ENCODE data around the gene AKAP1.

Gene AKAP1

DNA sequence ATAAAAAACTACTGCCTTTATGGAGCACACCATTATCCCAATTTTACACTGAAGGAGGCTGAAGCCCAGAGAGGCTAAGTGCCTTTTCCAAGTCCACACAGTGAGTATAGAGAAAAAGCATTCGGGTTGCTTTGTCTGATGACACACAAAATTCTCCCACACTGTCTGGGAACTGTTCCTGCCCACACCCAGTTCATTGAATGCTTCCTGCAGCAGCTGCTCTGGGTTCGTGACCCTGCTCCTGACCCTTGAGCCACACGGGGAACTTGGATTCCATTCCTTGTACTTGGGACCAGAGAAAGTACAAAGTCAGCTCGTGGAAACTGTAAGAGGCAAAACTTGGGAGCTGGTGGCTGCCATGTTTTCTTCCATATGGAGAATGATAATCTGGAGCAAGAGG, 57.9 kb downstream of the AKAP1 start:
- no peak overlapping the region for H3K27ac ChIP-seq
- TF ChIP-seq, protein P1, sequence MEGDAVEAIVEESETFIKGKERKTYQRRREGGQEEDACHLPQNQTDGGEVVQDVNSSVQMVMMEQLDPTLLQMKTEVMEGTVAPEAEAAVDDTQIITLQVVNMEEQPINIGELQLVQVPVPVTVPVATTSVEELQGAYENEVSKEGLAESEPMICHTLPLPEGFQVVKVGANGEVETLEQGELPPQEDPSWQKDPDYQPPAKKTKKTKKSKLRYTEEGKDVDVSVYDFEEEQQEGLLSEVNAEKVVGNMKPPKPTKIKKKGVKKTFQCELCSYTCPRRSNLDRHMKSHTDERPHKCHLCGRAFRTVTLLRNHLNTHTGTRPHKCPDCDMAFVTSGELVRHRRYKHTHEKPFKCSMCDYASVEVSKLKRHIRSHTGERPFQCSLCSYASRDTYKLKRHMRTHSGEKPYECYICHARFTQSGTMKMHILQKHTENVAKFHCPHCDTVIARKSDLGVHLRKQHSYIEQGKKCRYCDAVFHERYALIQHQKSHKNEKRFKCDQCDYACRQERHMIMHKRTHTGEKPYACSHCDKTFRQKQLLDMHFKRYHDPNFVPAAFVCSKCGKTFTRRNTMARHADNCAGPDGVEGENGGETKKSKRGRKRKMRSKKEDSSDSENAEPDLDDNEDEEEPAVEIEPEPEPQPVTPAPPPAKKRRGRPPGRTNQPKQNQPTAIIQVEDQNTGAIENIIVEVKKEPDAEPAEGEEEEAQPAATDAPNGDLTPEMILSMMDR (conservative IDR thresholded peaks at IDR 0.05), result no peak

DNA sequence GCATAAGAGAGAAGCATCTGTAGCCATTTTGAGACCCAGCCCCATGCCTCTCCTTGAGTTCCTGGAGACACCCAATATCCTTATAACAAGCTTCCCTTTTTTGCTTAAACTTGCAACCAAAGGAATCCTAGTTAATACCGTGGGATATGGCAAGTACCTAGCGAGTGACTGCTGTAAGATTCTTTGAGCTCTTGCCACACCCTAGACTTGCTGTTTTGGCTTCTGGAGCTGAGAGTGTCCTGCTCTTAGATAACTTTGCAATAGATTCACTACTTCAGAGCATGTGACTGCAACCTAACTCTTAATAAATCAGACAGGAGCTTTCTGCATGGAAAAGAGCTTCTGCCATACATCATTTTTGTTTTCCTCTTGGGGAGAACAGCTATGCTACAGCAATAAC, 58.3 kb downstream of the AKAP1 start:
- TF ChIP-seq ZFX (IDR thresholded peaks at IDR 0.05), result no peak
- TF ChIP-seq, protein P1 (conservative IDR thresholded peaks at IDR 0.05), result no peak
- H3K27ac ChIP-seq, result no peak overlapping the region

DNA sequence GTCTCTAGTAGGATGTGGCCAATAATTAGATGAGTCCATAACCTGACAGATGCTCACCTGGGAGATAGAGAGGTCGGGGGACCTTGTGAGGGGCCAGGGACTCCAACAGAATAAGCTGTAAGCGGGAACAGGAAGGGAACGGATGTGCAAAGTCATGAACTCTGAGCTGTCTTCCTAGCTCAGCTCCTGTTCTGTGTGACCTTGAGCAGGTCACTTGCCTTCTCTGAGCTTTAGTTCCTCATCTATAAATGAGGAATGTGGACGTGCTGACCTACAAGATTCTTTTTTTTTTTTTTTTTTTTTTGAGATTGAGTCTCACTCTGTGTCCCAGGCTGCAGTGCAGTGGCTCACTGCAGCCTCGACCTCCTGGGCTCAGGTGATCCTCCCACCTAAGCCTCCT, 58.9 kb downstream of the AKAP1 start:
- no peak overlapping the region for H3K27ac ChIP-seq
- TF ChIP-seq, protein P1 (conservative IDR thresholded peaks at IDR 0.05), result no peak
- TF ChIP-seq ZFX (IDR thresholded peaks at IDR 0.05), result no peak

DNA sequence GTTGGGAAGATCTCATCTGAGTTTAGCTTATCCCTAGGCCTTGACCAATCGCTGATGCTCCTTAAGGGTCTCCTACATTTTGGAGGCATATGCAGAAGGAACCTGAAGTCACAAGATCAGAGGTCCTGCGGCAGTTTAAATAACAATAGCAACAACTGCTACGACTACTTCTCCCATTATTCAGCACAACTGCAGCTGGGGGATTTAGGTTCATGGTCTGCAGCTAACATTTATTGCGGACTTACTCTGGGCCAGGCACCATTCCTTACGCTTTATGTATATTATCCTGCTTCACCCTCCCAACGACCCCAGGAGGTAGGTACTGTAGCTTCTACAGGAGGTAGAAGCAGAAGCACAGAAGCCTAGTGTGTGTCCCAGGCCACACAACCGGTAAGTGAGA, 59.5 kb downstream of the AKAP1 start:
- no peak overlapping the region for H3K27ac ChIP-seq
- no peak for TF ChIP-seq ZFX (IDR thresholded peaks at IDR 0.05)
- TF ChIP-seq, protein P1 (conservative IDR thresholded peaks at IDR 0.05), result no peak

DNA sequence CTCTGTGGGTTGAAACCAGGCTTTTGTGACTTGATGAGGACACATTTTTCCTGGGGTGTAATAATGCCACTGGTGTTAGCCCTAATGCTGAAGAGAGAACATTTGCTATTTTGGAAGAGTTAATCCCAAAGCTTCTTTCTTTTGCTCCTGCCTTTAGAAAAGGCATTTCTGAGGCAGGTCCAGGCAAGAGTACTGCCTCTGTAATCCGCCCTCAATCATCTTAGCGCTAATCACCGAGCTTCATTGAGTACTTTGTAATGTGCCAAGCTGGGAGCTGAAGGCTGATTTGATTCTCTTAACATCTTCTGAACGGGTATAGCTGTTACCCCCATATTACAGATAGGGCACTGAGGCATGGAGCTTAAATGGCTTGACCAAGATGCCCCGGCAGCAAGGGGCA, 60.3 kb downstream of the AKAP1 start:
- TF ChIP-seq, protein P1 (conservative IDR thresholded peaks at IDR 0.05), result no peak
- TF ChIP-seq ZFX (IDR thresholded peaks at IDR 0.05), result no peak
- no peak overlapping the region for H3K27ac ChIP-seq

DNA sequence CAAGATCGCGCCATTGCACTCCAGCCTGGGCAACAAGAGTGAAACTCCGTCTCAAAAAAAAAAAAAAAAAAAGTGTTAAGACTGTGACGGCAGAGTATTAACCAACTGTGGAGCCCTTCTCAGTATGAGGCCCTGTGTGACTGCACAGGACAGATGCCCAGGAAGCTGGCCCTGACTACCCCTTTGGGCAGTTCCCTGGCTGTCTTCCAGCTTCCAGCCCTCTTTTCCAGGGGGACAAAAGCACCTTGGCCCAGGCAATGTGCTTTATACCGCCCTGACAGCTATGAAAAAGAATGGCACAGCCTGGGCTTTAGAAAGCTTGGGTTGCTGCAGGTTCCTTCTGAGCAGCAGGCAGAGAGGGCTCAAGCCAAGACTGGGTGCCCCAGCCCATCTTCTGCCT, 61.2 kb downstream of the AKAP1 start:
- no peak overlapping the region for H3K27ac ChIP-seq
- TF ChIP-seq ZFX (IDR thresholded peaks at IDR 0.05), result no peak
- TF ChIP-seq, protein P1 (conservative IDR thresholded peaks at IDR 0.05), result no peak

DNA sequence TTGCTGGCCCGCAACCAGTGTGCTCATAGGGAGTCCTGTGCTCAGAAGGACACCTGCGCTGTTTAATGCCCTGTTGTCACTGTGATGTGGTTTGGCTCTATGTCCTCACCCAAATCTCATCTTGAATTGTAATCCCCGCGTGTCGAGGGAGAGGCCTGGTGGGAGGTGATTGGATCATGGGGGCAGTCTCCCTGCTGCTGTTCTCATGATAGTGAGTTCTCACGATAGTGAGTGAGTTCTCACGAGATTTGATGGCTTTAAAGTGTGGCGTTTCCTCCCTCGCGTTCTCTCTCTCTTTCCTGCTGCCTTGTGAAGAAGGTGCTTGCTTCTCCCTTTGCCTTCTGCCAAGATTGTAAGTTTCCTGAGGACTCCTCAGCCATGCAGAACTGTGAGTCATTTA, 66.8 kb downstream of the AKAP1 start:
- no peak overlapping the region for H3K27ac ChIP-seq
- TF ChIP-seq, protein P1 (conservative IDR thresholded peaks at IDR 0.05), result no peak
- no peak for TF ChIP-seq ZFX (IDR thresholded peaks at IDR 0.05)
